HL-60 (cell line): ENCODE results near the gene MDFIC.

ENCODE experiments used
- DNase-seq, 2 experiments: peaks; one replicate each; pipeline ENCODE4 v3.0.0-alpha.2; 2010 to 2020; ENCODE audit warnings: low read depth in 1 of 2, low spot score in 1 of 2
- H3K27ac ChIP-seq: fragments of 250-450 bp; sonication (Bioruptor Pico); replicated peaks from 2 replicates; pipeline ENCODE4 v1.5.1; 2020; ENCODE audit warnings: mild to moderate bottlenecking, moderate library complexity
- H3K27me3 ChIP-seq: fragments of 250-450 bp; sonication (Bioruptor Pico); 2 replicates; pipeline ENCODE4 v1.5.1; 2021; ENCODE audit warnings: mild to moderate bottlenecking, moderate library complexity; ENCODE audit not compliant: insufficient read depth, poor library complexity, severe bottlenecking
- H3K4me3 ChIP-seq: replicated peaks from 2 replicates; pipeline ENCODE4 v1.5.1; 2011; ENCODE audit warnings: mild to moderate bottlenecking, control low read depth, low read length; ENCODE audit not compliant: insufficient read depth
- GABPA ChIP-seq: IDR thresholded peaks from 2 replicates; pipeline ENCODE4 v1.6.1; 2012; ENCODE audit warnings: low read depth
- POLR2AphosphoS5 ChIP-seq: IDR thresholded peaks from 2 replicates; pipeline ENCODE4 v1.6.1; 2012; ENCODE audit warnings: low read depth
- SPI1 ChIP-seq: IDR thresholded peaks from 2 replicates; pipeline ENCODE4 v1.6.1; 2012; ENCODE audit warnings: low read depth, mild to moderate bottlenecking, borderline replicate concordance
- TF ChIP-seq, protein P1 (sequence below): IDR thresholded peaks from one replicate; pipeline ENCODE4 v1.5.1; 2011; ENCODE audit warnings: low read length, control low read depth, inconsistent platforms; ENCODE audit not compliant: insufficient read depth
- TF ChIP-seq, protein P2 (sequence below): IDR thresholded peaks from 2 replicates; pipeline ENCODE4 v1.6.1; 2012; ENCODE audit warnings: low read depth; ENCODE audit not compliant: insufficient replicate concordance

The MDFIC gene

DNA sequence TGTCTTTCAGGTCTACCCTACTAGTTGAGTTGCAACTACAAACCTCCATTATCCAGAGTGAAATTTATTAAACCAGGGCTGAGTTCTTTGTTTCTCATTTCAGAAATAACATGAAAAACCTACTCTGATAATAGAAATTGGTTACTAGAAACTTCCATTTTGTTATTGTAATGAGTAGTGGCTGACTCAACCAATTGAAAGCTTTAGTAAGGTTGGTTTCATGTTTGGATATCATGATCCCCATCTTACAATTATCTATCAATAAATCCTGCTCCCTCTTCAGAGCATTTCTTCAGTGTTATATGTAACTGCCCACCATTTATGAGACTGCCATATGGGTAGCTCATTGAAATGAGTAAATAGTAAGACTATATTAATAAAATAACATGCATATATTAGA lies 16.9 kb downstream of the MDFIC start:
- TF ChIP-seq, protein P1, sequence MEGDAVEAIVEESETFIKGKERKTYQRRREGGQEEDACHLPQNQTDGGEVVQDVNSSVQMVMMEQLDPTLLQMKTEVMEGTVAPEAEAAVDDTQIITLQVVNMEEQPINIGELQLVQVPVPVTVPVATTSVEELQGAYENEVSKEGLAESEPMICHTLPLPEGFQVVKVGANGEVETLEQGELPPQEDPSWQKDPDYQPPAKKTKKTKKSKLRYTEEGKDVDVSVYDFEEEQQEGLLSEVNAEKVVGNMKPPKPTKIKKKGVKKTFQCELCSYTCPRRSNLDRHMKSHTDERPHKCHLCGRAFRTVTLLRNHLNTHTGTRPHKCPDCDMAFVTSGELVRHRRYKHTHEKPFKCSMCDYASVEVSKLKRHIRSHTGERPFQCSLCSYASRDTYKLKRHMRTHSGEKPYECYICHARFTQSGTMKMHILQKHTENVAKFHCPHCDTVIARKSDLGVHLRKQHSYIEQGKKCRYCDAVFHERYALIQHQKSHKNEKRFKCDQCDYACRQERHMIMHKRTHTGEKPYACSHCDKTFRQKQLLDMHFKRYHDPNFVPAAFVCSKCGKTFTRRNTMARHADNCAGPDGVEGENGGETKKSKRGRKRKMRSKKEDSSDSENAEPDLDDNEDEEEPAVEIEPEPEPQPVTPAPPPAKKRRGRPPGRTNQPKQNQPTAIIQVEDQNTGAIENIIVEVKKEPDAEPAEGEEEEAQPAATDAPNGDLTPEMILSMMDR = no peak
- TF ChIP-seq GABPA = no peak
- TF ChIP-seq SPI1 = no peak
- TF ChIP-seq, protein P2, sequence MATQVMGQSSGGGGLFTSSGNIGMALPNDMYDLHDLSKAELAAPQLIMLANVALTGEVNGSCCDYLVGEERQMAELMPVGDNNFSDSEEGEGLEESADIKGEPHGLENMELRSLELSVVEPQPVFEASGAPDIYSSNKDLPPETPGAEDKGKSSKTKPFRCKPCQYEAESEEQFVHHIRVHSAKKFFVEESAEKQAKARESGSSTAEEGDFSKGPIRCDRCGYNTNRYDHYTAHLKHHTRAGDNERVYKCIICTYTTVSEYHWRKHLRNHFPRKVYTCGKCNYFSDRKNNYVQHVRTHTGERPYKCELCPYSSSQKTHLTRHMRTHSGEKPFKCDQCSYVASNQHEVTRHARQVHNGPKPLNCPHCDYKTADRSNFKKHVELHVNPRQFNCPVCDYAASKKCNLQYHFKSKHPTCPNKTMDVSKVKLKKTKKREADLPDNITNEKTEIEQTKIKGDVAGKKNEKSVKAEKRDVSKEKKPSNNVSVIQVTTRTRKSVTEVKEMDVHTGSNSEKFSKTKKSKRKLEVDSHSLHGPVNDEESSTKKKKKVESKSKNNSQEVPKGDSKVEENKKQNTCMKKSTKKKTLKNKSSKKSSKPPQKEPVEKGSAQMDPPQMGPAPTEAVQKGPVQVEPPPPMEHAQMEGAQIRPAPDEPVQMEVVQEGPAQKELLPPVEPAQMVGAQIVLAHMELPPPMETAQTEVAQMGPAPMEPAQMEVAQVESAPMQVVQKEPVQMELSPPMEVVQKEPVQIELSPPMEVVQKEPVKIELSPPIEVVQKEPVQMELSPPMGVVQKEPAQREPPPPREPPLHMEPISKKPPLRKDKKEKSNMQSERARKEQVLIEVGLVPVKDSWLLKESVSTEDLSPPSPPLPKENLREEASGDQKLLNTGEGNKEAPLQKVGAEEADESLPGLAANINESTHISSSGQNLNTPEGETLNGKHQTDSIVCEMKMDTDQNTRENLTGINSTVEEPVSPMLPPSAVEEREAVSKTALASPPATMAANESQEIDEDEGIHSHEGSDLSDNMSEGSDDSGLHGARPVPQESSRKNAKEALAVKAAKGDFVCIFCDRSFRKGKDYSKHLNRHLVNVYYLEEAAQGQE = no peak
- TF ChIP-seq POLR2AphosphoS5 = no peak
- no peak overlapping the region for H3K27ac ChIP-seq
- no peaks in the 10 kb centered on the region for H3K27me3 ChIP-seq
- no peak for DNase-seq
- no peak overlapping the region for H3K4me3 ChIP-seq

DNA sequence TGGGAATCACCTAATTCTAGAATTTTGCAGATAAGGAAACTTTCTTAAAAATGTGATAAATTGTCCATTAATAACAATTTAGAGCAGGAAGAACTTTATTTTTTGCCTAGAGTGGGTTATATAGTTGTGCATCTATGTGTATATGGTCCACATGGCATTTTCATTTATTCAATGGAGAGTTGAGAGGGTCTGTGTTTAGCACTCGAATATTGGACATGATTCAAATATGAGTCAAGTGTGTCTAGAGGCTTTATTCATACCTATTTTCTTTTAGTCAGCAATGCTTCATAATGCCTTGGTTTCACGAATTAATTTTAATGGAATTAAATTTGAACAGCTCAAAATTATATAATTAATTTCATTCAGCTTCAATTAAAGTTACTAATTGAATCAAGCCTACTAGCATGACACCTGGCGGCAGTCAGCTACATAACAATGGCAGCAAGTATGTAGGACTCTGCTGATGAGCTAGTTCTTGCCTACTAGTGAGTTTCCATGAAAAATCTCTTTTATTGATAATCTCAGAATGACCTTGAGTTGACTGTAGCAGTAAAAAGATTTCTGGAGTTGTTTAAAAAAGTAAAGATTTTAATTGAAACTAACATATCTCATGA lies 17.7 kb downstream of the MDFIC start:
- TF ChIP-seq GABPA (no peak), SPI1 (no peak), POLR2AphosphoS5 (no peak)
- TF ChIP-seq, protein P2 = no peak
- TF ChIP-seq, protein P1 = no peak
- no peaks in the 10 kb centered on the region for H3K27me3 ChIP-seq
- no peak for DNase-seq
- H3K27ac ChIP-seq = no peak overlapping the region
- no peak overlapping the region for H3K4me3 ChIP-seq

DNA sequence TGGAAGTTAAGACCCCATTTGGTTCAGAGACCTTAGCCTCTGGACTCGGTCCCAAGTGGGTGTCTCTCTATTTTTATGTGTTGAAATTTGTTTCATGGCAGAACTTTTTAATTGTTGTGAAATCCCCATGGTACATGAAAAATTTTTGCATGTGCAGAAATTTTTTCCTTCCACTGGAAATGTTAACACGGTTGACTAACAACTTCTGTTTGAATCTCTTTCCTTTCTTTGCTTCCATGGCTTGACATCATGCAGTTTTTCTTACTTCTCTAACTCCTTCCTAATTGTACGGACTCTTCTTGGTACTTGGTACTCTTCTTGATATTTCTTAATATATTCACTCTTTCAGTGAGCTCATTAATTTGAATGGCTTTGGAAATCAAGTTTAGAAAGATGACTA lies 18.3 kb downstream of the MDFIC start:
- Histone ChIP-seq H3K27ac (no peak overlapping the region), H3K4me3 (no peak overlapping the region), H3K27me3 (no peaks in the 10 kb centered on the region)
- TF ChIP-seq, protein P2 = no peak
- TF ChIP-seq, protein P1 = no peak
- no peak for TF ChIP-seq GABPA
- DNase-seq = no peak
